Lower lobe of right lung (tissue), 2 donors: Measurements from ENCODE around the gene GJD3. TPM values are rescaled to one million over a fixed set of nuclear protein-coding genes. Genes with fewer than 3 reads are reported as not detected.

ENCODE experiments used
- ATAC-seq, 2 donors: fragments of 200-7000 bp; cut with Tn5 transposase; one replicate each; pipeline ENCODE4 v1.9.1; 2020 to 2022; ENCODE audit warnings: mild to moderate bottlenecking in 2 of 2, moderate library complexity in 2 of 2
- DNase-seq: peaks from one replicate; pipeline ENCODE4 v3.0.0-alpha.2; 2020
- H3K27ac ChIP-seq: fragments of 200-600 bp; one replicate; pipeline ENCODE4 v1.8.0; 2022
- H3K27me3 ChIP-seq: fragments of 200-600 bp; one replicate; pipeline ENCODE4 v1.8.0; 2022; ENCODE audit warnings: low read depth
- H3K36me3 ChIP-seq: fragments of 200-600 bp; one replicate; pipeline ENCODE4 v1.8.0; 2022; ENCODE audit warnings: mild to moderate bottlenecking
- H3K4me1 ChIP-seq: fragments of 200-600 bp; one replicate; pipeline ENCODE4 v1.8.0; 2022
- H3K4me3 ChIP-seq: fragments of 200-600 bp; one replicate; pipeline ENCODE4 v1.8.0; 2022; ENCODE audit warnings: mild to moderate bottlenecking
- H3K9me3 ChIP-seq: fragments of 200-600 bp; one replicate; pipeline ENCODE4 v1.8.0; 2022
- intact Hi-C: fragments of 100-400 bp; cut with DNase I; formaldehyde crosslinking; loops from one replicate; pipeline ENCODE4 v1.11.0; 2022
- total RNA-seq: library from RNA; stranded (reverse); fragmentation: NEBNext Ultra II Directional; extraction: Animal tissue kit (Norgen Biotek cat#: 25700); gene quantifications from one replicate; pipeline ENCODE4 v1.2.1, GENCODE V29; 2021
- TF ChIP-seq, protein P1 (sequence below): fragments of 200-600 bp; IDR thresholded peaks from one replicate; pipeline ENCODE4 v1.8.0; 2022; ENCODE audit warnings: antibody characterized with exemption, mild to moderate bottlenecking
- donor health status: DM: no; HTN: yes; CAD: no; lungs with severe emphysema.

GJD3 gene
- total RNA-seq, 1 donor from 2014 or later = 3.1 TPM

DNA sequence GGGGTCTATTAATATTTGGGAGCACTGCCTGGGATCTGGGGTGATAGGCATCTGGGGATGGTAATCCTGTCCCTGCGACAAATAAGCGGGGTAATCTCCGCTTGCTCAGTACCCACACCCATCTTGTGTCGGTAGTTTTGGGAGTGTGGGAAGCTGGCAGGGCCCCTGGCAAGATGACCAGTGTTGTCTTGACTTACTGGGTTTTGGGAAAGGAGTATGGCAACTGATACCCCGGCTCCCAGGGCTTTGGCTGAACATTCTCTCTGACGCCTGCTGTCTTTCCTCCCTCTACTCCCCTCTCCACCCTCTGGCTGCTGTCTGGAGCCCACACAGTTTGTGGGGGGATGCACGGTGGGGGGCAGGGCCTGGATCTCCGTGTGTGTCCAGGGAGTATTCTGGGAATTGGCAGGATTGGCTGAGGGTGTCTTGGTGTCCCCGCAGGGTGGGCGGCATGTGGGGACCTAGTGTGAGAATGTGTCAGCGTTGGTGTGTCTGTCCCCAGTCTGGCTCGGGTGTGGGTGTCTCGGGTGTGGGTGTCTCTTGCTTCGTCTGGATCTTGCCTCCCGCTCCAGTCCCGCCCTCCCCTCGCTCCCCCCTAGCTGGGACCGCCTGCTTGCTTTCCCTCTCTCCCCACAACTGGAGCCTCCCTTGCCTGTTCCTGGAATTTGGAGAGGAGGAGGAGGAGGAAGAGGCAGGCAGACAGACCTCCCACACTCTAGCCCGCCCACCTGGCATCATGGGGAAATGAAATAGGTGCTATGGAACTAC, 43.6 kb downstream of the GJD3 start:
- peak; percentile 72 for DNase-seq
- H3K27ac ChIP-seq = peak overlapping the region; percentile 96

DNA sequence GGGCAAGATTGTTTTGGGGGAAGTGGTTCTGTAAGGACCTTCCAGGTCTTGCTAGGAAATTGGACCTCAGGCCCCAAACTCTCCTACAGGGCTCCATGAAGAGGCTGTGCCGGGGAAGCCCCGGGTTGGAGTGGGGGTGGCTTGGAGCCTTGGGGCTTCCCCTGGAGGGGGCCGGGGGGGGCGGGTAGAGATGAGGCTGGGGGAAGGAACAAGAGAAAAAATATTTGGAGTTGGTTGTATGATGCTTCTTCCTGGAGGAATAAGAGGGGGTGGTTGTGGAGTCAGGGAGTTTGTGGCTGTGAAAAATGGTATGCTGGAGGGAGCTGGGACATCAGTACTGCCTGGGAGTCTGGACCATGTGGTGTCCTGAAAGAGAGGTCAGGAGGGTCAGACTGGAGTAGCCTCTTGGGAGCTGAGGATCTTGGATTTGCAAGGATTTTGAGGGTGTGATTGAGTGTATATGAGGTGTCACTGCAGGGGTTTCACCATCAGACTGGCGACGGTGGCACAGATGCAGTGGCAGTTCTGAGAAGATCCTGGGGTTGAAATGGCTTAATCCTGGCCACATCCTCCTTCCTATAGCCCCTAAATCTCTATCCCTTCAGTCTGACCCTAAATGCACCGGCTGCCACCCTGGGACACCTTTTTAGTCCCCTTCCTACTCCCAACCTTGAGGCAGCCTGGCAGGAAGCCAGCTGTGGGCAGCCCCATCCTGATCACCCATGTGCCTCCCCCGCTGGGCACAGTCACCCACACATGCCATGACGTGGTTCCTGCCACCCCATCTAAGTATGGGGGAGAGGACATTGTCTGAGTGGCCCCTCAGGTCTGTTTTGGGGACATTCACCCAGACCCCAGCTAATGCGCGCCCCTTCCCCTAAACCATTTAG, 44.6 kb downstream of the GJD3 start:
- Histone ChIP-seq H3K9me3 (no peaks in the 10 kb centered on the region), H3K27me3 (no peaks in the 10 kb centered on the region), H3K4me1 (peaks cover 89% of the 10 kb centered on the region), H3K4me3 (peak overlapping the region; percentile 99), H3K36me3 (no peaks in the 10 kb centered on the region), H3K27ac (peak overlapping the region; percentile 96)
- intact Hi-C loops = no loop called here
- ATAC-seq (no peak), DNase-seq (peak; percentile 77)
- TF ChIP-seq, protein P1, sequence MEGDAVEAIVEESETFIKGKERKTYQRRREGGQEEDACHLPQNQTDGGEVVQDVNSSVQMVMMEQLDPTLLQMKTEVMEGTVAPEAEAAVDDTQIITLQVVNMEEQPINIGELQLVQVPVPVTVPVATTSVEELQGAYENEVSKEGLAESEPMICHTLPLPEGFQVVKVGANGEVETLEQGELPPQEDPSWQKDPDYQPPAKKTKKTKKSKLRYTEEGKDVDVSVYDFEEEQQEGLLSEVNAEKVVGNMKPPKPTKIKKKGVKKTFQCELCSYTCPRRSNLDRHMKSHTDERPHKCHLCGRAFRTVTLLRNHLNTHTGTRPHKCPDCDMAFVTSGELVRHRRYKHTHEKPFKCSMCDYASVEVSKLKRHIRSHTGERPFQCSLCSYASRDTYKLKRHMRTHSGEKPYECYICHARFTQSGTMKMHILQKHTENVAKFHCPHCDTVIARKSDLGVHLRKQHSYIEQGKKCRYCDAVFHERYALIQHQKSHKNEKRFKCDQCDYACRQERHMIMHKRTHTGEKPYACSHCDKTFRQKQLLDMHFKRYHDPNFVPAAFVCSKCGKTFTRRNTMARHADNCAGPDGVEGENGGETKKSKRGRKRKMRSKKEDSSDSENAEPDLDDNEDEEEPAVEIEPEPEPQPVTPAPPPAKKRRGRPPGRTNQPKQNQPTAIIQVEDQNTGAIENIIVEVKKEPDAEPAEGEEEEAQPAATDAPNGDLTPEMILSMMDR = no peak

More for the DNA sequence above, 43.6 kb downstream of the GJD3 start:
- ATAC-seq = peak in 1 of 2 donors; percentile 1
- H3K9me3 ChIP-seq = no peaks in the 10 kb centered on the region
- H3K4me1 ChIP-seq = peaks cover 89% of the 10 kb centered on the region
- TF ChIP-seq, protein P1 = no peak
- H3K27me3 ChIP-seq = no peaks in the 10 kb centered on the region
- no peaks in the 10 kb centered on the region for H3K36me3 ChIP-seq
- intact Hi-C loops = no loop called here
- H3K4me3 ChIP-seq = peak overlapping the region; percentile 99

DNA sequence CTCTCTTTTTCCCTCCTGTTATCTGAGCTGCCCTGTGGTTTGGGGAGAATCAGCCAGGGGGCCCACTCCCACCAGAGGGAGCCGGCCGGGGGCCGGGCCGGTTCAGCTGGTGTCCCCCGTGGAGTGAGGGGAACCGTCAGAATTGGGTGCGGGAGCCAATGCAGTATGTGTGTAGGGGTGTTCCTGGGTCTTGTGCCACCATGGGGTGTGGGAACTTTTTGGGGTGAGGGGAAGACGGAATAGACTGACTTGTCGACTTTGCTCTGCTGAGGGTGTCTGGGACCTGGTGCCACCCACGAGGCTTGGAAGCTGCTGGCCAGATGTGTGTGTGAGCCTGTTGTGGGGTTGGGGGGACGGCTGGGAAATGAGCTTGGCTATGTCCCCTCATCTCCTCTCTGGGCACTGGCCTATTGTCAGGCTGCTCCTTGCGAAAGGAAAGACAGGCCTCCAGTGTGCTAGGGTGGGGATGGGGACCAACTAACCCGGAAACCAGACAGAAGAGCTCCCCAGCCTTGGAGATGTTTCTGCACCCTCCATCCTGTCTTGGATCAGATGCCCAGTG, 45.6 kb downstream of the GJD3 start:
- Histone ChIP-seq H3K36me3 (no peaks in the 10 kb centered on the region), H3K4me3 (peak overlapping the region; percentile 99), H3K27ac (peak overlapping the region; percentile 96), H3K27me3 (no peaks in the 10 kb centered on the region), H3K9me3 (no peaks in the 10 kb centered on the region), H3K4me1 (peaks cover 89% of the 10 kb centered on the region)
- intact Hi-C loops = no loop called here
- ATAC-seq (no peak), DNase-seq (peak; percentile 49)
- TF ChIP-seq, protein P1 = no peak

DNA sequence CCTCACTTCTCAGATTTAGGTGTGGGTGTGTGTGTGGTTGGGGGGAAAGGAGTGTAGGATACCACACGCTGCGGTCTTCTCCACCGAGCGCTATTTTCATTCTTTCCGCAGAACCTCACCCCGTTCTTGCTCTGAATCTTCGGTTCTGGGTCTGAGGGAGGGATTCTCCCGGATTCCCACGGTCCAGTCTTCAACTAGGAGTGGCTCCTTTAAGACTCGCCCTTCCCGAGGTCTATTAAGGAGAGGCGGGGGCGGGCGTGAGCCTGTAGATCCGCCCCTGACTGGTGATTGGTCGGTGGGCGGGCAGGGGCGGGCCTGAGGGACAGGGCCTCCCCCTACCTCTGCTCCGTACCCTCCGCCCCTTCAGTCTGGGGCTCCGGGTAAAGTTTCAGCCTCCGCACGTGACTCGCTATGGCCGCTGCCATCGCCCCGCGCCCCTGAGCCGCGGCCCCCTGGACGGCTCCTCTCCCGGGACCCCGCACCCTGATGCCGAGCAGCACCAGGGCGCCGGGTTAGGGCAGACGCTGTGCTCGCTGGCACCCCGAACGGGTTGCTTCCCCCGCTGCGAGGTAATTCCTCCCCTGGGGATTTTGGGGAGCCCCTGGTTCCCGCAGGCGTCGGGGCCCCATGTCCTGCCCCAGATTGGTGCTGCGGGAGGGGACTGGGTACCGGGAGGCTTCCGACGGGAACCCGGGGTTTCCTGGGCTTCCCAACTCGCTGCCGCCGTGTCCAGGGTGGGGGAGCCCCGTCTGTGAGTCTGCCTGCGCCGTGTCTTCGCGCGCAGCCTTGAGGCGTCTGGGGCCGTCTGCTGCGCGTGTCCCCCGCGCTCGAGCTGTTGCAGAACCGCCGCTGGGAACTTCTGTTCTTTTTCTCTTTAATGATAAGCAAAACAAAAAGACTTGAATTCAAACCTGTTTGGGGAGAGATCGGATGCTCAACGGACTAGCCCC, 46.4 kb downstream of the GJD3 start:
- Histone ChIP-seq H3K36me3 (no peaks in the 10 kb centered on the region), H3K27ac (peak overlapping the region; percentile 96), H3K4me1 (peaks cover 89% of the 10 kb centered on the region), H3K9me3 (no peaks in the 10 kb centered on the region), H3K4me3 (peak overlapping the region; percentile 99), H3K27me3 (no peaks in the 10 kb centered on the region)
- peak; percentile 91 to 93 for ATAC-seq
- TF ChIP-seq, protein P1 = no peak
- DNase-seq = peak; percentile 96
- intact Hi-C loops = no loop called here
